CD1c-positive myeloid dendritic cell (primary cell): ENCODE measurements around the gene SERPINA6.
"Not testable (repeated sequence)": the region's sequence is repeated elsewhere in the genome, so short reads cannot be mapped to it uniquely, and the experiment has no call there.

Experiments used
- DNase-seq: peaks from one replicate; pipeline ENCODE4 v3.0.0-alpha.2; 2016; ENCODE audit errors: extremely low spot score

SERPINA6 gene

GRCh38 chr14:94322648-94323570 is at the start of gene SERPINA6:
Gene SERPINA6 (minus strand): TSS chr14:94323336. CDS start chr14:94314648, 8,688 bp downstream.
- DNase-seq: no peak

GRCh38 chr14:94372021-94372605 is 49.0 kb upstream of the SERPINA6 start:
- DNase-seq: no peak

GRCh38 chr14:94370524-94370910 is 47.4 kb upstream of the SERPINA6 start:
- no peak for DNase-seq

DNA sequence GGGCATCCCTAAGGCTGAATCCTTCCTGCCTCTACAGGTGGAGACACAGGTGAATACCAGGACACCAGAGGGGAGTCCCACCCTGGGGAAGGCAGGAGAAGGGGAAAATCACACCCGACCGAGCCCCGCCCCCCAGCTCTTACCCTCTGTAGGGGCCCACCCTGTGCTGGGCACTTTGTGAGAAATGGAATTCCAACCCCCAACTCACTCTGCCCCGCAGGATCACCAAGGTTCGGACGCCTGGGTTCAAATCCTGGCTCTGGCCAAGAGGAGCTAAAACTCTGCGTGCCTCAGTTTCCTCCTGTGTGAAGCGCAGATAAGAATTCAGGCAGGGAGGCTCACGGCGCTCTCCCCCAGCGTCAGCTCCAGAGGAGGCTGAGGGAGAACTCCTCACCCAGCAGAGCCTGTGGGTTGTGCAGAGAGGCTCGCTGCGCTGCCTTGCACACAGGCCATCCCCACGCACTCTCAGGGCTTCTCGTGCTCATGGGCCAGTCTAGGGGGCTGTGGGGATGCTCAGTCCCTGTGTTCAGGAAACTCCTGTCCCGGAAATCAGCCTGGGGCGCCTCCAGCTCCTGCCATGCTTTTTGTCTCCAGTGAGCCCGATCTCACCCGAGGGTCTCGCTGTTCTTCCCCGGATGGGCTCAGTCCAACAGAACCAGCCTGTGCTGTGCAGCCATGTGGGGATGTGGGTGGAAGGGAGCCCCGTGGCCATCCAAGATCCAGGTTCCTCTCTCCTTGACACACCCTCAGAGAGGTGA is 46.8 kb upstream of the SERPINA6 start:
- DNase-seq: not testable (repeated sequence)

DNA sequence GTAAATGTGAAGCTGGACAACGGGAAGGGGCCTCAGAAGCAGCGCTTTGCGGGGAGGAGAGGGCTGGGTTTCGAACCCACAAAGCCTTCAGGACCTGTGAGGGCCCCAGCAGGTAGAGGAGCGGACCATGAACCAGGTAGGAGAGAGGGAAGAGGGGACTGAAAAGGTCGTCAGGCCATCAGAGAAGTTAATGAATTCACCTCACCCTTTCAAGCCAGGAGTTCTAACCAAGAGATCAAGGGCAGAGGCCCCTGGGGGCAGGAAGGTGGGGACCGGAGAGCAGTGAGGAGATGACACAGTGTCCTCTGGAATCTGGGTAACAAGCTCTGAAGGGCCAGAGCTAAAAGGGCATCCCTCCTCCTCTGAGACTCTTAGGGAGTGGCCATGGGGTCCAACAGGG is 45.8 kb upstream of the SERPINA6 start:
- no peak for DNase-seq

DNA sequence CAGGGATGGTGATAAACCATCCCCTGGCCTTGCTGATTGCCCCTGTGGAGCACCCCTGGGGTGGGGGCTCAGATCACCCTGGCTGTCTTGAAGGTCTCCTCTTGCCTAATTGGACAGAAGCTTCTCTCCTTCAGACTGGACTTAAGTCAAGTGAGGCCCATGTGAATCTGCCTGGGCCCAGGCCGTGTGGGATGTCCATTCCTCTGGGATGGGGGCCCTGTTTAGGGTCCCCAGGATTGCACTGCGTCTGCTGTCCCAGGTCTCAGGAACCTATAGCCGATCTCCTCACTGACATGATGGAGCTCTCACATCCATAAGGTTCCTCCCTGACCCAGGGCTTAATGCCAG is 45.1 kb upstream of the SERPINA6 start:
- DNase-seq: no peak

DNA sequence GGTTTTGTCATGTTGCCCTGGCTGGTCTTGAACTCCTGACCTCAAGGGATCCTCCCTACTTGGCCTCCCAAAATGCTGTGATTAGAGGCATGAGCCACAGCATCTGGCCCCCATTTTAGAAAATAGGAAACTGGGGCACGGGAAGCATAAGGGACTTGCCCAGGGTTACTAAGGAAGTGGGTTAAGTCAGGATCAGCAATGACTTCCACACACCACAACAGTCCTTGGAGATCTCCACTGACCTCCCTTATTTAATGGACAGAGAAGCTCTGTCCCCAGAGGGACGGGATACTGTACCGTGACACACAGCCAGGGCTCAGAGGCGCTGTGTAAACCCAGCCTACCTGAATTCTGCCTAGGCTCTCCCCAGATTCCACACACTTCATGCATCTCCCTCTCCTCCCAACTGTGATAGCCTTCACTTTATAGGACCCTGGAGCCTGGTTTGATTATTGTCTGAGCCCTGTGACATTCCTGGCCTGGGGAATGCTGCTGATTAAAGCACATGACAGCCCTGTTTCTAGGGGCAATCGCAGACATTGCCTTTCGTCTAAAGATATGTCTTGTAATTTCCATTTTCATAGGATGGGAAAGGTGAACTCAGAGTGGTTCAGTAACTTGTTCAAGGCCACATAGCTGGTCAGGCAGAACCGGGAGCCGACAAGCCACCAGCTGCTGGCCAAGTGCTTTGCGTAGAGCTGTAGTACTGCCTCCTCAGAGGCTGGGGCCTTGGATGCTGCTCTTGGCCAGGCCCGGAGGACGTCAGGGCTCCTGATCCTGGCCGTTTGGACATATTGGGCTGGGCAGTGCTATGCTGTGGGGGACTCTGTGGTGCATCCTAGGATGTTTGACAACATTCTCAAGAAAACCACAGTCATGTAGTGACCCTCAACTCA is 44.5 kb upstream of the SERPINA6 start:
- peak; percentile 36 for DNase-seq

- DNase-seq: no peak
These were observed 43.2 kb upstream of the SERPINA6 start, which contains the start of gene SERPINA2 for GRCh38 chr14:94366146-94366915. Gene SERPINA2 (minus strand): TSS chr14:94366698.

DNA sequence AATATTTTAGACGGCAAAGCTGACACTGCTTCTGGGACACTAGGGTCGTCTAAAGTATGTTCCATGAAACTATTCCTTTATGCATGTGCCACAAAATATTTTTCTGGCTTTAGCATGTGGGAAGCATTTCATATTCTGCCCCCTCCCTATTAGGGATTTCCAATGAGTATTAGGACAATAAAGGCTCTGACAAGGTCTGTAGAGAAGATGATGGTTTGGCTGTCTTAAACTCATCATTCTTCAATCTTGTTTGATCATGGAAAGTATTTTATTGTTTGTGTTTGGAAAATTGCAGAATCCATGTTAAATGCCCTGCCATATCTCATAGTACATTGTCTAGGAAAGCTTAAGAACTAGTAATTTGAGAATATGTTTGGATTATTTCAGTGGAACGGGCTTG is 42.5 kb upstream of the SERPINA6 start:
- DNase-seq: no peak

DNA sequence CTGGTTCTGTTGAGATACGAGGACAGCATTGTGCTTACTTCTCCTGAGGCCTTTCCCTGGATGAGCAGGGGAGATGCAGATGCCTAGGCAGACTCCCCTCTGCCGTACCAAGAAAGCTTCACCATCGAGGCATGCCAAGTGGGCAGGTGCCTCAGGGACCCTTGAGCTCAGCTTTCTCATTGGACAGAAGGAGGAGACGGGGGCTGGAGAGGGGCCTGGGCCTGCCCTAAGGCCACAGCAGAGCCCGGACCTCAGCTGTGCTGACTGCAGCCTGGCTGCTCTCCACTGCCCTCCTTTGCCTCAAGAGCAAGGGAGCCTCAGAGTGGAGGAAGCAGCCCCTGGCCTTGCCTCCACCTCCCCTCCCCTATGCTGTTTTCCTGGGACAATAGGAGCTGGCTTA is 41.8 kb upstream of the SERPINA6 start:
- DNase-seq: no peak

- DNase-seq: no peak
These were observed 40.9 kb upstream of the SERPINA6 start for GRCh38 chr14:94364037-94364436.

- no peak for DNase-seq
These were observed 40.1 kb upstream of the SERPINA6 start for GRCh38 chr14:94363151-94363624.

GRCh38 chr14:94362614-94363133 is 39.5 kb upstream of the SERPINA6 start:
- DNase-seq: no peak

DNA sequence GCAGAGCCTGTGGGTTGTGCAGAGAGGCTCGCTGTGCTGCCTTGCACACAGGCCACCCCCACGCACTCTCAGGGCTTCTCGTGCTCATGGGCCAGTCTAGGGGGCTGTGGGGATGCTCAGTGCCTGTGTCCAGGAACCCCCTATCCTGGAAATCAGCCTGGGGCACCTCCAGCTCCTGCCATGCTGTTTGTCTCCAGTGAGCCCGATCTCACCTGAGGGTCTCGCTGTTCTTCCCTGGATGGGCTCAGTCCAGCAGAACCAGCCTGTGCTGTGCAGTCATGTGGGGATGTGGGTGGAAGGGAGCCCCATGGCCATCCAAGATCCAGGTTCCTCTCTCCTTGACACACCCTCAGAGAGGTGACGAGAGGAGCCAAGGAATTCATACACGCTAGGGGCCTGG is 38.5 kb upstream of the SERPINA6 start:
- DNase-seq: no peak

GRCh38 chr14:94360945-94361565 is 37.9 kb upstream of the SERPINA6 start:
- DNase-seq: no peak

DNA sequence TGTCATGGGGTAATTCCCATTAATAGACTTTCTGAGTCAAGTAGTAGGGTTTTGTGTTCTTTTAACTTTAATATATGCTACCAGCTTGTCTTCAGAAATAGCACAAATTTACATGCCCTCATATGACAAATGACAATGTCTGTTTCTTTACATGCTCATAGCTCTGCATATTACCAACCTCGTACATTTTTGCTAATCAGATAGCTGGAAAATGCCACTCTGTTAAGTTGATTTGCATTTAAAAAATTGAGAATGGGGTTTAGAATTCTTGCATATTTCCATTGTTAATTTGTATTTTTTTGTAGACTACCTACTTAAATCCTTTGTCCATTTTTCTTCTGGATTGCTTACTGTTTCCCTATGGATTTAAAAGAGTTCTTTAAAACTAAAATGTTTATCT is 34.0 kb upstream of the SERPINA6 start:
- no peak for DNase-seq

GRCh38 chr14:94356379-94357056 is 33.4 kb upstream of the SERPINA6 start:
- no peak for DNase-seq

DNA sequence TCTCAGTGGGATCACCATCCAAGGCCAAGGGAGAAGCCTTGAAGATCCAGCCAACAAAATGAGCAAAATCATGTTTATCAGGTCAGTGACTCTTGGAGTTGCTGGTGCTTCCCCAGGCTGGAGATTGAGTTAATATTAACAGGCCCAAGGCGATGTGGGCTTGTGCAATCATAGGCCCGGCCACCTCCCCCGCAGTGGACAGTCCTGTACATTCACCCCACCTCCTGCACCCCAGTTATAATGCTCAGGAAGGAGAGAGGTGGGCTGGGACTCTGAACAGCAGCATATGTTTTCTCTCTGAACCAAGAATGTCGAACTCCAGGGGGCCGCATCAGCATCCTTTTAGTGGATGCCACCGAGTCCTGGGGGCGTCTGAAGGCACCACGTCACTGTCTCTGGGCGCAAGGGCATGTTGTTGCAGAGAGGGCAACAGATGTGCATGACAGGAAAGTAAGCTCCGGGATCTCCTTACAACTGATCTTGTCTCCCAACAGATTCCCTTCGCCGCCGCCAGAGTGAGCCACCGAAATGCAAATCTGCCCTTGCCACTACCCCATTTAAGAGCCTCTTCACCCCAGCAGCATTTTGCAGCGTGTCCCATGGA is 32.2 kb upstream of the SERPINA6 start:
- peak; percentile 49 for DNase-seq

- DNase-seq: no peak
These were observed 31.6 kb upstream of the SERPINA6 start for GRCh38 chr14:94354638-94355185.
